ENCODE results near the gene CCDC136. TPM values are rescaled to one million over a fixed set of nuclear protein-coding genes. Genes with fewer than 3 reads are reported as not detected.

CCDC136 gene
- total and polyA plus RNA-seq, 2 experiments from 2014 or later: 27.1 to 55.7 TPM

GRCh38 chr7:128755075-128755818, 36.5 kb upstream of the CCDC136 start:
- Mint-ChIP-seq H3K4me3 (no peak overlapping the region), H3K27me3 (ENCODE audit: insufficient read depth, low read depth, poor library complexity) (no peaks in the 10 kb centered on the region), H3K27ac (no peak overlapping the region), H3K4me1 (no peaks in the 10 kb centered on the region), H3K36me3 (ENCODE audit: low read depth) (peaks cover 55% of the 10 kb centered on the region), H3K9me3 (no peaks in the 10 kb centered on the region)
- H3F3A ChIP-seq (replicated peaks; ENCODE audit: low read depth): peaks cover 8% of the 10 kb centered on the region; the same call in 1 of the 2 replicates
- no peak overlapping the region for H2AFZ ChIP-seq
- TF ChIP-seq EZH2 (IDR thresholded peaks at IDR 0.05; ENCODE audit: low read depth, unreplicated experiment) (no peak), ZNF462 (CRISPR knock-in tag; IDR thresholded peaks at IDR 0.05) (no peak), JUNB (IDR thresholded peaks at IDR 0.05; ENCODE audit: unreplicated experiment) (no peak), EZH2phosphoT487 (IDR thresholded peaks at IDR 0.05; ENCODE audit: unreplicated experiment) (no peak), NANOG (IDR thresholded peaks at IDR 0.05; ENCODE audit: borderline replicate concordance) (no peak), POLR2AphosphoS5 (IDR thresholded peaks at IDR 0.05; ENCODE audit: low read depth) (no peak), ZNF331 (CRISPR knock-in tag; IDR thresholded peaks at IDR 0.05; ENCODE audit: low read depth) (no peak), CREB1 (CRISPR knock-in tag; IDR thresholded peaks at IDR 0.05; ENCODE audit: low read depth) (no peak), ETS1 (IDR thresholded peaks at IDR 0.05) (no peak), ZNF114 (CRISPR knock-in tag; IDR thresholded peaks at IDR 0.05) (no peak)
- TF ChIP-seq, protein P1, sequence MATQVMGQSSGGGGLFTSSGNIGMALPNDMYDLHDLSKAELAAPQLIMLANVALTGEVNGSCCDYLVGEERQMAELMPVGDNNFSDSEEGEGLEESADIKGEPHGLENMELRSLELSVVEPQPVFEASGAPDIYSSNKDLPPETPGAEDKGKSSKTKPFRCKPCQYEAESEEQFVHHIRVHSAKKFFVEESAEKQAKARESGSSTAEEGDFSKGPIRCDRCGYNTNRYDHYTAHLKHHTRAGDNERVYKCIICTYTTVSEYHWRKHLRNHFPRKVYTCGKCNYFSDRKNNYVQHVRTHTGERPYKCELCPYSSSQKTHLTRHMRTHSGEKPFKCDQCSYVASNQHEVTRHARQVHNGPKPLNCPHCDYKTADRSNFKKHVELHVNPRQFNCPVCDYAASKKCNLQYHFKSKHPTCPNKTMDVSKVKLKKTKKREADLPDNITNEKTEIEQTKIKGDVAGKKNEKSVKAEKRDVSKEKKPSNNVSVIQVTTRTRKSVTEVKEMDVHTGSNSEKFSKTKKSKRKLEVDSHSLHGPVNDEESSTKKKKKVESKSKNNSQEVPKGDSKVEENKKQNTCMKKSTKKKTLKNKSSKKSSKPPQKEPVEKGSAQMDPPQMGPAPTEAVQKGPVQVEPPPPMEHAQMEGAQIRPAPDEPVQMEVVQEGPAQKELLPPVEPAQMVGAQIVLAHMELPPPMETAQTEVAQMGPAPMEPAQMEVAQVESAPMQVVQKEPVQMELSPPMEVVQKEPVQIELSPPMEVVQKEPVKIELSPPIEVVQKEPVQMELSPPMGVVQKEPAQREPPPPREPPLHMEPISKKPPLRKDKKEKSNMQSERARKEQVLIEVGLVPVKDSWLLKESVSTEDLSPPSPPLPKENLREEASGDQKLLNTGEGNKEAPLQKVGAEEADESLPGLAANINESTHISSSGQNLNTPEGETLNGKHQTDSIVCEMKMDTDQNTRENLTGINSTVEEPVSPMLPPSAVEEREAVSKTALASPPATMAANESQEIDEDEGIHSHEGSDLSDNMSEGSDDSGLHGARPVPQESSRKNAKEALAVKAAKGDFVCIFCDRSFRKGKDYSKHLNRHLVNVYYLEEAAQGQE (IDR thresholded peaks at IDR 0.05; ENCODE audit: unreplicated experiment): no peak
- TF ChIP-seq, protein P2, sequence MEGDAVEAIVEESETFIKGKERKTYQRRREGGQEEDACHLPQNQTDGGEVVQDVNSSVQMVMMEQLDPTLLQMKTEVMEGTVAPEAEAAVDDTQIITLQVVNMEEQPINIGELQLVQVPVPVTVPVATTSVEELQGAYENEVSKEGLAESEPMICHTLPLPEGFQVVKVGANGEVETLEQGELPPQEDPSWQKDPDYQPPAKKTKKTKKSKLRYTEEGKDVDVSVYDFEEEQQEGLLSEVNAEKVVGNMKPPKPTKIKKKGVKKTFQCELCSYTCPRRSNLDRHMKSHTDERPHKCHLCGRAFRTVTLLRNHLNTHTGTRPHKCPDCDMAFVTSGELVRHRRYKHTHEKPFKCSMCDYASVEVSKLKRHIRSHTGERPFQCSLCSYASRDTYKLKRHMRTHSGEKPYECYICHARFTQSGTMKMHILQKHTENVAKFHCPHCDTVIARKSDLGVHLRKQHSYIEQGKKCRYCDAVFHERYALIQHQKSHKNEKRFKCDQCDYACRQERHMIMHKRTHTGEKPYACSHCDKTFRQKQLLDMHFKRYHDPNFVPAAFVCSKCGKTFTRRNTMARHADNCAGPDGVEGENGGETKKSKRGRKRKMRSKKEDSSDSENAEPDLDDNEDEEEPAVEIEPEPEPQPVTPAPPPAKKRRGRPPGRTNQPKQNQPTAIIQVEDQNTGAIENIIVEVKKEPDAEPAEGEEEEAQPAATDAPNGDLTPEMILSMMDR (conservative IDR thresholded peaks at IDR 0.05; ENCODE audit: low read depth in 2 of 2): no peak
- no peaks in the 10 kb centered on the region for H3K27me3 ChIP-seq (ENCODE audit: insufficient read depth)
- no peak for DNase-seq (ENCODE audit: low spot score)
- H3K36me3 ChIP-seq (ENCODE audit: insufficient read depth): peaks cover 64% of the 10 kb centered on the region
- no peak for ATAC-seq
- H3K4me1 ChIP-seq (ENCODE audit: insufficient read depth): no peaks in the 10 kb centered on the region
- peaks cover 48% of the 10 kb centered on the region for H3K79me2 ChIP-seq (replicated peaks; ENCODE audit: insufficient read depth)
- no peak overlapping the region for H3K27ac ChIP-seq (ENCODE audit: low read depth)
- H3K9me2 ChIP-seq (ENCODE audit: insufficient read depth): no peaks in the 10 kb centered on the region
- no peak overlapping the region for H3K4me2 ChIP-seq
- H4K20me1 ChIP-seq (replicated peaks; ENCODE audit: insufficient read depth): peaks cover 60% of the 10 kb centered on the region
- no peak overlapping the region for H3K4me3 ChIP-seq

Data from GM23338 (cell line).